GM12891 (cell line): Measurements from ENCODE around the gene HSPA1B.
A peak's percentile ranks its signal among the peaks of the same experiment; 100 is the strongest.
"Not testable (repeated sequence)": the region's sequence is repeated elsewhere in the genome, so short reads cannot be mapped to it uniquely, and the experiment has no call there.

Source experiments
- DNase-seq: peaks from one replicate; pipeline ENCODE4 v3.0.0; 2011; ENCODE audit warnings: low spot score; ENCODE audit not compliant: insufficient read length
- FAIRE-seq: peaks from 2 replicates; lab custom pipeline; 2011; peaks lifted over from hg19 to GRCh38; lab: Jason Lieb, UNC
- PAX5 ChIP-seq: IDR thresholded peaks from 2 replicates; pipeline ENCODE4 v1.6.1; 2011; ENCODE audit warnings: low read length, moderate library complexity, mild to moderate bottlenecking; ENCODE audit not compliant: insufficient read depth, severe bottlenecking
- POLR2A ChIP-seq: IDR thresholded peaks from 2 replicates; pipeline ENCODE4 v1.6.1; 2011; ENCODE audit warnings: low read depth, low read length, control low read depth
- POLR2AphosphoS5 ChIP-seq: IDR thresholded peaks from 2 replicates; pipeline ENCODE4 v1.6.1; 2011; ENCODE audit warnings: low read depth, low read length, control low read depth
- POU2F2 ChIP-seq: IDR thresholded peaks from 2 replicates; pipeline ENCODE4 v1.6.1; 2011; ENCODE audit warnings: low read depth, mild to moderate bottlenecking, control low read depth, low read length, moderate library complexity
- SPI1 ChIP-seq: IDR thresholded peaks from 2 replicates; pipeline ENCODE4 v1.6.1; 2011; ENCODE audit warnings: low read depth, low read length, control low read depth
- TAF1 ChIP-seq: IDR thresholded peaks from 2 replicates; pipeline ENCODE4 v1.6.1; 2011; ENCODE audit warnings: low read depth, low read length, control low read depth

Gene HSPA1B

GRCh38 chr6:31815025-31815838 is 12.3 kb upstream of the HSPA1B start, which contains the start of the genes HSPA1A and HSPA1L:
TSS of gene HSPA1A (plus strand) at chr6:31815543. CDS start at chr6:31815757, 214 bp downstream.
TSS of gene HSPA1L (minus strand) at chr6:31815283. CDS start at chr6:31811972, 3,311 bp downstream.
- TF ChIP-seq PAX5 (no peak), POLR2AphosphoS5 (peak; percentile 70), SPI1 (no peak), TAF1 (peak; percentile 32; the same call in 1 of the 2 replicates), POU2F2 (0 out of 2 replicates have a peak, but pooled peaks have one; percentile 13), POLR2A (peak; percentile 71)
- DNase-seq: peak; percentile 47
- FAIRE-seq: no peak

DNA sequence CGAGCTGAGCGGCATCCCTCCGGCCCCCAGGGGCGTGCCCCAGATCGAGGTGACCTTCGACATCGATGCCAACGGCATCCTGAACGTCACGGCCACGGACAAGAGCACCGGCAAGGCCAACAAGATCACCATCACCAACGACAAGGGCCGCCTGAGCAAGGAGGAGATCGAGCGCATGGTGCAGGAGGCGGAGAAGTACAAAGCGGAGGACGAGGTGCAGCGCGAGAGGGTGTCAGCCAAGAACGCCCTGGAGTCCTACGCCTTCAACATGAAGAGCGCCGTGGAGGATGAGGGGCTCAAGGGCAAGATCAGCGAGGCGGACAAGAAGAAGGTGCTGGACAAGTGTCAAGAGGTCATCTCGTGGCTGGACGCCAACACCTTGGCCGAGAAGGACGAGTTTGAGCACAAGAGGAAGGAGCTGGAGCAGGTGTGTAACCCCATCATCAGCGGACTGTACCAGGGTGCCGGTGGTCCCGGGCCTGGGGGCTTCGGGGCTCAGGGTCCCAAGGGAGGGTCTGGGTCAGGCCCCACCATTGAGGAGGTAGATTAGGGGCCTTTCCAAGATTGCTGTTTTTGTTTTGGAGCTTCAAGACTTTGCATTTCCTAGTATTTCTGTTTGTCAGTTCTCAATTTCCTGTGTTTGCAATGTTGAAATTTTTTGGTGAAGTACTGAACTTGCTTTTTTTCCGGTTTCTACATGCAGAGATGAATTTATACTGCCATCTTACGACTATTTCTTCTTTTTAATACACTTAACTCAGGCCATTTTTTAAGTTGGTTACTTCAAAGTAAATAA is 10.2 kb upstream of the HSPA1B start:
- FAIRE-seq: peak; percentile 87
- DNase-seq: not testable (repeated sequence)

- not testable (repeated sequence) for DNase-seq, FAIRE-seq
Observed at GRCh38 chr6:31817929-31818511, 9.5 kb upstream of the HSPA1B start.

GRCh38 chr6:31819871-31820299 is 7.7 kb upstream of the HSPA1B start:
- TF ChIP-seq POLR2AphosphoS5 (no peak), SPI1 (no peak), TAF1 (no peak), PAX5 (no peak), POU2F2 (no peak), POLR2A (no peak)
- DNase-seq: no peak
- FAIRE-seq: no peak

DNA sequence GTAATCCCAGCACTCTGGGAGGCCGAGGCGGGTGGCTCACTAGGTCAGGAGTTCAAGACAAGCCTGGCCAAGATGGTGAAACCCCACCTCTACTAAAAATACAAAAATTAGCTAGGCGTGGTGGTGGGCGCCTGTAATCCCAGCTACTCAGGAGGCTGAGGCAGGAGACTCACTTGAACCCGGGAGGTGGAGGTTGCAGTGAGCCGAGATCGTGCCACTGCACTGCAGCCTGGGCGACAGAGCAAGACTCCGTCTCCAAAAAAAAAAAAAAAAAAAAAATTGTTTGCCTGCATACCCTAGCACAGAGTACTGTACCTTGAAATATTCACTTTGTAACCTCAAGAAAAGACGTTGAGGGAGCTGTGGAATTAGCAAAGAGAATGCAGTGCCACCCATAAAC is 7.1 kb upstream of the HSPA1B start:
- DNase-seq, FAIRE-seq: not testable (repeated sequence)

DNA sequence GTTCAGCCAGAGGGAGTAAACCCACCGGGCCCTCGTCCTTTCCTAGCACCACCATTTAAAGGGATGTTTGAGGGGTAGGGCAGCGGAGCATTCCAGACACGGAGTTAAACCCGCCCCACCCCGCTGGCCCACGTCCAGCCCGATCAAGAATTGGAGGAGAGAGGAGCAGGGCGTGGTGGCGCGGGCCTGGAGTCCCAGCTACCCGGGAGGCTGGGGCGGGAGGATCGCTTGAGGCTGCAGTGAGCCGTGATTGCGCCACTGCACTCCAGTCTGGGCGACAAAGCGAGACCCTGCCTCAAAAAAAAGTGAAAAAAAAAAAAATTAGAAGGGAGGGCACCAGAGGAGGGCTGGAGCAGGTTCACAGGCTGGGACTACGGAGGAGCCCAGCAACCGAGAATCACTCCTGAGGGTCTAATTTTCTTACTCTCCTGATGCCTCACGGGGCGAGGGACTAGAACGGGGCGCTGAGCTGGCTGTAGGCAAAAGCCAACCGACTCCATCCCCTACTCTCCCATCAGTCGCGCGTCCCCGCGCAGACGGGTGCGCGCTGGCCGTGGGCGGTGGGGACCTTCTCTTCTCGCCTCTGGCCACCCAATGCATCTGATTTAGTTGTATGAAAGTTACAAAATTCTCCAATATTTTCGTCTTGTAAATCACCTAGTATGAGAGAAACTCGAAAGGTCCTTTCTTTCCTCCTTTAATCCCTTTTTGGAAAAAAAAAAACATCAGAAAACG is 6.1 kb upstream of the HSPA1B start:
- DNase-seq: peak; percentile 59
- peak; percentile 66 for FAIRE-seq
- TF ChIP-seq PAX5 (no peak), POU2F2 (peak; percentile 42), SPI1 (no peak), TAF1 (peak; percentile 65), POLR2AphosphoS5 (peak; percentile 77), POLR2A (peak; percentile 83)

DNA sequence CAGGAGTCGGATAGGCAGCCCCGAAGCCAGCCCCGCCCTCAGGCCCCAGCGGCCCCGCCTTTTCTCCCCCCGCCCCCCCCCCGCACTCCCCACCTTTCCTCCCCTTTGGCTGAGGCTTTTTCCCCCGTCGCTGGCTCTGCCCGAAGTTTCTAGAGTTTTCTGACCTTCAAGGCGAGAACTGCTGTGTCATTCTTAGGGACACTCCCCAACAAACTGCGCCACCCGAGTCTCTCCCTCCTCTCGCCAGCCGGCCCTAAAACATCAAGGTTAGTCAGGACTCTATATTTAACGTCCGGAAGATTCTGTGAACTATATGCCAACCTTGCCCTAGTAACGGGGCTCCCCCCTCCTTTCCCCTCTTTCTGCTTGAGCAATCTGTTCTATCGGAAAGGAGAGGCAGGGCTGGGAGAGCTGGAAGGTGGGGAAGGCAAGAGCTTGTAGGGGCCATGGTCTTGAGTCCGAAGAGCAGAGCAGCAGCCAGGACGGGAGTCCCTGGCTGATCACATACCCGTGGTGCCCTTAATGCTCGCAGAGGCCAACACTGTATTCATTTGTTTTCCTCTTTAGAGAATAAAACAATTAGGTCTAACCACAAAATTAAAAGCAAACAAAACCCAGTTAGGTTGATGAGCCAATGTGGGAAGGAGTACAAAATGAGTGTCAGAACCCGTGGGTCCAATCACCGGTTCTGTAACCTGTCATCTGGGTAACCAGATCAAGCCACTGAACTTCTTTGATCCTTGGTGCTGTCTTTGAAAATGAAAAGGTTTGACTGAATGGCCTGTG is 5.3 kb upstream of the HSPA1B start:
- DNase-seq: peak; percentile 44
- no peak for TF ChIP-seq POLR2A
- no peak for TF ChIP-seq SPI1
- TF ChIP-seq PAX5: no peak
- TF ChIP-seq POLR2AphosphoS5: no peak; the same call in 1 of the 2 replicates
- no peak for FAIRE-seq

DNA sequence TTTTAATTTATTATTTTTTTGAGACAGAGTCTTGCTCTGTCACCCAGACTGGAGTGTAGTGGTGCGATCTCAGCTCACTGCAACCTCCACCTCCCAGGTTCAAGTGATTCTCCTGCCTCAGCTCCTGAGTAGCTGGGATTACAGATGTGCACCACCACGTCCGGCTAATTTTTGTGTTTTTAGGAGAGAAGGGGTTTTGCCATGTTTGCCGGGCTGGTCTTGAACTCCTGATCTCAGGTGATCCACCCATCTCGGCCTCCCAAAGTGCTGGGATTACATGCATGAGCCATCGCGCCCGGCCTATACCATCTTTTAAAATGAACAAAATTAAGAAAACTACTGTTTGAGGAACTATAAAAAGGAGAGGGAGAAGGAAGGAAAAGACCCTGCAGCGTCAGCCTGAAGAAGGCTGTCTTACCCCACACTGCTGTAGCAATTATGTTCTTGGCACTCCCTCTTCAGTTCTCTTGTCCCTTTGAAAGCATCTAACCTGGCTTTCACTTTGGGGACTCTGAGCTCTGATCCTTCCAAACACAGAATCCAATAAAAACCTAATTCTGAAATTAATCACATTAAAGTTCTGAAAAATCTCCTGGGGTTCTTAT is 3.8 kb upstream of the HSPA1B start:
- FAIRE-seq, DNase-seq: not testable (repeated sequence)

GRCh38 chr6:31825553-31825952 is 2.0 kb upstream of the HSPA1B start:
- FAIRE-seq (no peak), DNase-seq (no peak)
- no peak for TF ChIP-seq POU2F2
- no peak for TF ChIP-seq SPI1
